GM12873 (cell line): Measurements from ENCODE around the gene ZNF277.

Experiments used
- CTCF ChIP-seq: IDR thresholded peaks from 2 replicates; pipeline ENCODE4 v1.5.1; 2012; ENCODE audit warnings: low read depth, mild to moderate bottlenecking, moderate library complexity, low read length, control low read depth; ENCODE audit not compliant: insufficient read depth; ENCODE audit errors: missing control alignments

ZNF277 gene

GRCh38 chr7:112365551-112365950, 159.1 kb downstream of the ZNF277 start:
- no peak for TF ChIP-seq CTCF

GRCh38 chr7:112366886-112367285, 160.4 kb downstream of the ZNF277 start:
- TF ChIP-seq CTCF, result no peak

- TF ChIP-seq CTCF, result no peak
Measured at GRCh38 chr7:112370436-112370835, 163.9 kb downstream of the ZNF277 start.

GRCh38 chr7:112371701-112372100, 165.2 kb downstream of the ZNF277 start:
- TF ChIP-seq CTCF, result no peak

GRCh38 chr7:112372101-112372500, 165.6 kb downstream of the ZNF277 start:
- no peak for TF ChIP-seq CTCF

- no peak for TF ChIP-seq CTCF
Measured at GRCh38 chr7:112377593-112377992, 171.1 kb downstream of the ZNF277 start.

- TF ChIP-seq CTCF, result no peak
Measured at GRCh38 chr7:112381311-112382091, 175.0 kb downstream of the ZNF277 start.
